Posterior cingulate gyrus (tissue), 11 donors: ENCODE results near the gene AGBL1.

Source experiments
- DNase-seq, 10 donors: peaks; one replicate each; pipeline versions ENCODE4 v3.0.0 to v3.0.0-alpha.2; 2020 to 2021; ENCODE audit warnings: mixed read lengths in 3 of 10
- intact Hi-C: fragments of 100-400 bp; cut with DNase I; formaldehyde crosslinking; loops from one replicate; pipeline ENCODE4 v1.15.1; 2023

The AGBL1 gene

DNA sequence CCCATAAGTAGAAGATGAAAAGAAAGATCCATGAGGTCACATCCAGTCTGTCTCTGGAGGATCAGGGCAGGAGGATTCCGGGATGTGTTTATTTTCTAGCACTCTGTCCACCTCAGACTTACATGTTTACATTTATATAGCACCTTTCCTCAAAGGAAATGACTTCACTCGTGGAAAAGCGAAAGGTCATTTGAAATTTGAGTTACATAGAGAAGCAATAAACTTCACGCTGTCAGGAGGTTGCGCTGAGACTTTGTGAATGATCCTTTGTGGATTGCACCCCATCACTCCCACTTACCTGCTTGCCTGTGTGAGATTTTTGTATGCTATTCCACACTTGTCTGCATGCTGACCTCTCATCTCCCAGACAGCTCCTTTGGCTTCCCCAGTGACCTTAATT lies 540.5 kb downstream of the AGBL1 start:
- DNase-seq = no peak
- intact Hi-C loops = loop anchor here (10.0 kb wide), 1 partner anchor 1655 kb away; no protein-coding TSS in a partner anchor

DNA sequence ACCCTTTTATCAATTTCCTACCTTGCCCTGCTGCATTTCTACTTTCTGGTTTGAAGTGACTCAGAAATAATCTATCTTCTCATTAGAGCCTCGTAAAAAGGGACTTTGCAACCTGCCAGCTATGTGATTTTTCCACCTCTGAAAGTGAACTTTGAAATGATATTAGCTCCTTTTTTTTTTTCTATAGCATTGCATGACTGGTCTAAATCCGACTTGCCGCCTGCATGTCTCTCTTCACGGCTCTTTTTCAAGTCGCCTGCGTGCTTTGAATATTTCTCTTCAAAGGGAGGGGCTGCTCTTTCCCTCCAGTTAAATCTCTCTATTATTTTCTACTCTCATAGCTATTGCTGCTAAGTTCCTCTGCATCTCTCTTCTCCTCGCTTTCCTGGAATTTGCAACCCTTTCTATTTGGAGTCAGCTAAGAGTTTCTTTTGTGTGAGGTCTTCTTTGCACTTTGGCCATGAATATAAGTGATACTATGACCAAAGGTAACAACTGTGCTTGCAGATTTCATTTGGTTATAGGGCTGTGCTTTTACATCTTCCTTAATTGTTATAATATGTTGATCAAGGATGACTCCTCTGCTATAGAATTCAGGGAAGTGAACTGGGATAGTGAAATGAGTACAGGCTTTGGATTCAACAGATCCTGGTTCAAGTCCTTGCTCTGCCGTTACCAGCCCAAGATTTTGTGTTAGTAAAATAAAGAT lies 541.1 kb downstream of the AGBL1 start:
- intact Hi-C loops = loop anchor here (10.0 kb wide), 1 partner anchor 1654 kb away; no protein-coding TSS in a partner anchor
- DNase-seq = no peak

DNA sequence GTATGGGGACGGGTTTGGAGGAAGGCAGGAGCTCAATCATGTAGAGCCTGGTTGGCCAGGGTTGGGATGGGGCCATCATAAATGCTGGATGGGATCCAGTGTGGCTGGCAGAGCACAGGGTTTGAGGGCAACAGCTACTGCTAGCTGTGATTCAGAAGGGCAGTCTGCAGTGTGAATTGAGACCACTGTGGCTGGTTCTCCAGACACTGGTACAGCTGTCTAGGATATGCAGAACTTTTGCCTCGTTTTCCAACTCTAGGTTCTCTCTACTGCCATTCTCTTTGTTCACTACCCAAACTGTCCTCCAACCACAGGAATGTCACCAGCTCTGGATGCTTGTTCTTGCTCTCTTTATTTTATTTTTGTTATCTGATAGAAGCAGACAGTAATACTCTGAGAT lies 543.6 kb downstream of the AGBL1 start:
- no peak for DNase-seq
- intact Hi-C loops = loop anchor here (10.0 kb wide), 1 partner anchor 1652 kb away; no protein-coding TSS in a partner anchor

DNA sequence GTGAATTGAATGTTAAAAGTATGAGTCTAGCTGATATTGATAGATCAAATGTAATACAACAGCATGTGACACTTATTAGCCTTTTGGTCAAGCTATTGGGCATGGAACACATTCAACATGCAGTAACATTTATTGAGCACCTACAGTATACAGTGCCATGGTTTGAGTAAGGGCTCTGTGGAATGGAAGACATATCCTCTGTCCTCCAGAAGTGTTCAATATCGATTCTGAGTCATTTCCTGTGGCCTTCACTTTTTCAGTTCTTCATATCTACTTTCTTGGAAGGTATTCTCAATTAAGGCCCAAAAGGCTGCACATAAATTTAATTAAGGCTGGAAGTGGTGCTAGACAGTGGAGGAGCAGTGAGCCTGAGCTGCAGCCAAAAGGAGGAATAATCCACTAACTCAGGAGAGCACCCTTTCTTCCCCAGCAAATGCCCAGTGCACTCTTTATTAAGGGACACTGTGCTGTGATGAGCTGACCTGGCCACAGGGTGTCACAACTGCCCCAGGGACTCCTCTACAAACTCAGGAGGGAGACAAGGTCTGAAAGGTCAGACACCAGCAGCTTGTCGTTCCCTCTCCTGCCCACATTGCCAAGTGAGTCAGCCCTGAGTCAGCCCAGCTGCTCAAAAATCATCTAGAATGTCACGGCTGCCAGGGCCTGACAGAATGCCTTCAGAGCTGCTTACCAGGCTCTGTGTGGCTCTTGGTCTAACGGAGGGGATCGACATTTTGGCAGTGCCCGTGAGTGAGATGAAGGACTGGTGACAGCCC lies 544.8 kb downstream of the AGBL1 start:
- intact Hi-C loops = loop anchor here (10.0 kb wide), 1 partner anchor 1650 kb away; no protein-coding TSS in a partner anchor
- DNase-seq = peak in 9 of 10 donors; percentile 10 to 92 (median 51)

DNA sequence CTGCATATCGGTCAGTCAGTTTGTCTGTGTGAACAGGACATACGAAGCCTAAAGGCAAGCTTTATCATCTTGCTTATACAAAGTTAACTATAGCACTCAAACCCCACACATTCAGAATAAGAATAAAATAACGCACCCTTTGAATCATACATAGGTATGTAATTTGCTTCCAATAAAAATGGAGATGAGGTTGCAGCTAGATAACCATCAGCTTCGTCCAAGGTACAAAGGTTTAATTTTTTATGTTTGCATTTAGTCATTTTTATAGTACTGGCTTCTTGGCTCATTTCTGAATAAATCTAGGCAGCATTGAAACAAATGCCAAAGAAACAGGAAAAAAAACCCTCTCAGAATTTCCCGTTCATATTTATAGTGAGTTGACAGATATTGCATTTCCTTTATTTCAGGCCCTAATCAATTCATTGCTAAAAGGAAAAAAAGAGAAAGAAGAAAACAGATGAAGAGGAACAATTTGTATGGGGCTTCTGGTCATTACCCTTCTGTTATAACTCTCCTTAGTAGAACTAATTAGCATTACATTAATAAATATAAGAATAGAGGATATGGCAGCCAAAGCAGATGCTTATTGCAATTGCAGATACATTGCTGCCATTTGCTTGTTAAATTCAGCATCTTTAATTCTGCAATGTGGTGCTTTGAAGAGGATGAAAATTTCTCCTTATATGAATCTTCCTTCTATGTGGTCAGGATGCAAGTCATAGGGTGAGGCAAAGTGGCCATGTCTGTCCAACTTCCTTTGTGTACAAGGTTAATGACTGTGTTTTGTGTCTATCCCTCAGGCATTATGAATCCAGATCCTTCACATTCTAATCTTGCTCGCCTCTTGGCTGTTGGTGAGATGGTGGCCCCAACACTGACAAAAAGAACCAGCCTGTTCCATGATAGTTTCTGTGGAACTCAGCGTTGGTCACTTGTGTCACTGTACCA lies 550.0 kb downstream of the AGBL1 start:
- no peak for DNase-seq
- intact Hi-C loops = loop anchor here (10.0 kb wide), 1 partner anchor 1645 kb away; no protein-coding TSS in a partner anchor

DNA sequence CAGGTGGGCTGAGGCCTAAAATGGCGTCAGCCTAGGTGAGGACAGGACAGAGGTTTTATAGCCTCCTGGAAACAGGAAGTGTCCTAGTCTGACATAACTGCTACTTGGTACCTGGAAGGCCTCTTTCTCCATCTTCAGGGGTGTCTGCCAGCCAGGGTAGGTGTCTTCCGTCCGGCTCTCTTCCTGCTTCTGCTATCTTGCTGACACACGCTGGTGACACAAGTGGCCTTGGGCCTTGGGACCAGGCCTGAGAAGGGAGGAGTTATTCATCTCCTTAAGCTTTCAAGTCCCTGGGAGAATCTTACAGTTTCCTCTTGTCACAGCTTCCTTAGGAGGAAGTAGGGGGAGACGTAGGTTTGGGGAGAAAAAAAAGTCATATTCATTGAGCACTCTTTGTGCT lies 551.3 kb downstream of the AGBL1 start:
- DNase-seq = no peak
- intact Hi-C loops = no loop called here

DNA sequence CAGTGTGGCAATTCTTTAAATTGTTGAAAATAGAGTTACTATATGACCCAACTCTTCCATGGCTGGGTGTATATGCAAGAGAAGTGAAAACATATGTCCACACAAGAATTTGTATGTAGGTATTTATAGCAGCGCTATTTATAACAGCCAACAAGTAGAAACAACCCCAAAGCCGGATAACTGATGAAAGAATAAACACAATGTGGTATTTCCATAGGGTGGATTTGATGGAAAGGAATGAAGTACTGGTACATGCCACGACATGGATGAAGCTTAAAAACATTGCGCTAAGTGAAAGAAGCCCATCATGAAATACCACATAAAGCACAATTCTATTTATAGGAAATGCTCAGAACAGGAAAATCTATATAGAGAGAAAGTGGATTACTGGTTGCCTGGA lies 554.5 kb downstream of the AGBL1 start:
- intact Hi-C loops = no loop called here
- DNase-seq = no peak

DNA sequence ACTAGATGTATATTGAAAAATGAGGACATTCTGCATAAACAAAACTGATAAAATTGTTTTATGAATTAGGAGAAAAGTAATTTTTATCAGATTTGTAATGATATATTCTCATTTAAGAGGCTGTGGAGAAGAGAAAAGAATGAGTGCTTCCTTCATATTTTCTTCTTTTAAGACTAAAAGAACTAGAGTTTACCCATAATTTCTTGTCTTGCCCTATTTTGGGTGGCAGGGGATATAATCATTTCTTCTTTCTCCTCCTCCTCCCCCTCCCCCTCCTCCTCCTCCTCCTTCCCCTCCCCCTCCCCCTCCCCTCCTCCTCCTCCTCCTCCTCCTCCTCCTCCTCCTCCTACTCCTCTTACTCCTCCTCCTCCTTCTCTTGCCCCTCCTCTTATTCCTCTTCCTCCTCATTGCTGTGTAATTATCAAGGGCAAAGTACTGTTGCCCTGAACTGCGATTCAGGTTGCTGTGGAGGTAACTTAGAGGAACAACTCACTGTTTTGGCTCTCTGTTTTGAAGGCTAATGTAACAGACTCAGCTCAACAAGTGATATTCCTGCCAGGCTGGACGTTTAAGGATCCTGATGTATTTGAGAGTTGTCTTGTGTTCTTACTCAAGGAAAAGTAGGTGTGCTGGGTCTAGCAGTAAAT lies 555.4 kb downstream of the AGBL1 start:
- no peak for DNase-seq
- intact Hi-C loops = no loop called here

DNA sequence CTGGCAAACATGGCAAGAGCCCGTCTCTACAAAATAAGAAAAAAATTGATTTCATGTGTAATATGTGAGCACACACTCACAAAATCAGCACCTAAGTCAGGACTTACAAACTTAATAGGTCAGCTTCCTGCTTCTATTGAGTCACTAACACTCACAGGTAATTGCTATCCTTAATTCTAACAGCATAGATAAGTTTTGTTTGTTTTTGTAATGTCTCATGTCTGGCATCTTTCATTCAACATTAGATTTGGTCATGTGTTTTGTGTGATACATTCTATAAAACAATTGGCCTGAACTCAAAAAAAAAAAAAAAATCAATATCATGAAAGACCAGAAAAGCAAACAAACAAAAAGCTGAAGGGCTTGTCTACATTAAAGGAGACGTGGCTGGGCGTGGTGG lies 564.7 kb downstream of the AGBL1 start:
- no peak for DNase-seq
- intact Hi-C loops = no loop called here

DNA sequence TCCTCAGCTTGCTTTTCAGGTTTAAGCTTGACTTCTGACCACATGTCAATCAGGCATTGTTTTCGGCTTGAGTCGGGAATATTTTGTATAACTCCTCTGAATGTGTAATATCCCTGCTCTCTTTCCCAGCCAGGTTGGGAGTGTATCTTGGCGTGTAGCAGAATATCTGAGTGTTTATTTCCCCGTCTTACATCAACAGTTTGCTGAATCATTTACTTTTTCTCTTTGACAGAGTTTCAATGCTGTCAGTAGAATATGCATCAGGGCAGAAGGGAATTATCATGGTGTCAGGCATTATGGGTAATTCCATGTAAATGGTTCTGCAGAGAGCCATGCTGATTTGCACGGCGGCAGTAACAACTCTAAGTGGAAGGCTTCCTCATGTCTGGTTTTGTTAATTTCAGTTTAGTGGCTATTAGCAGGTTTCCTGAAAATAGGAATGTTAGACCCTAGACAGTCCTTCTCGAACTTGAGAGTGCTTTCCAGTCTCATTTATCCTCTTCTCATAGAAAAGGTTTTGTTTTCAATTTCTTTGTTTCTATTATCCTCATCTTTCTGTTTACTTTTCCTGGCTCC lies 566.3 kb downstream of the AGBL1 start:
- intact Hi-C loops = no loop called here
- DNase-seq = no peak

DNA sequence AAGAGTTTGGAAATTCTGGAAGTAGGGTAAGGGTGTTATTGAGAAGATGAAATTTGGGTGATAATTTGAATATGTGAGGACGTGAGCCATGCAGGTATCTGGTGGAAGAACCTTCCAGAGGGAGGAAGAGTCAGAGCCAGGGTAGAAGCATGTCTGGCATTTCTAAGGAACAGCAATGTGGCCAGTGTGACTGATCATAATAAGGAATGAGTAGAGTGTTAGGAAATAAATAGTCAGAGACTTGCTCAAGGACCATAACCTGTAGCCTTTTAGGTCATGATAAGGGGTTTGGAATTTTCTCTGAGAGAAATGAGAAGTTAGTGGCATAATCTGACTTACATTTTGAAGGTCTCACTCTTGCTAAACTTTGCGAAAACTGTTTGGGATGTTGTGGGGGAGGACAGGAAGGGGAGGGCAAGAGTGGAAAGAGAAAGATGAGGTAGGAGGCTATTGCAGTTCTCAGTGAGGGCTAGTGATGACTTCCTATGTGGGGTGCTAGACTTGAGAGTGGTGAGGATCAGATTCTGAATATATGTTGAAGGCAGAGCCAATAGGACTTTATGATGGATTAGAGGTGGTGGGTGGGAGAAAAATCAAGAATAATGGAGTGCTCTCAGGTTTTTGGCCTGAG lies 568.3 kb downstream of the AGBL1 start:
- intact Hi-C loops = no loop called here

DNA sequence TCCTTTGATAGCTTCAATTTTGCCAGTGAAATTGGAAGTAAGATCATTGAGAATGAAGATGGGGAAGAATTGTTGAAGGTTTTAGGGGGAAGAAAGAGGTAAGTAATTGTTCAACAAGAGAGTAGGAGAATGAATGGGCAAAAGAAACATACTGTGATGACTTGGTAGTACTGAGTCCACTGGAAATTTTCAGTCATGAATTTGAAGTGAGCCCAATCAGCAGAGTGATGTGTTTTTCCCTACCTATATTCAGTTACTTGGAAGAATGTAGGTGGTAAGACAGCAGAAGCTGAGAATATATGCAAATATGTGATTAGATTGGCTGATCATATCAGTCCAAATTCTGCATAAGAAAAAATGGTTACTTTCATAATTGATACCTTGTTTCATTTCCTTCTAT lies 569.6 kb downstream of the AGBL1 start:
- no peak for DNase-seq
- intact Hi-C loops = no loop called here

More for the DNA sequence above, 568.3 kb downstream of the AGBL1 start:
- no peak for DNase-seq

DNA sequence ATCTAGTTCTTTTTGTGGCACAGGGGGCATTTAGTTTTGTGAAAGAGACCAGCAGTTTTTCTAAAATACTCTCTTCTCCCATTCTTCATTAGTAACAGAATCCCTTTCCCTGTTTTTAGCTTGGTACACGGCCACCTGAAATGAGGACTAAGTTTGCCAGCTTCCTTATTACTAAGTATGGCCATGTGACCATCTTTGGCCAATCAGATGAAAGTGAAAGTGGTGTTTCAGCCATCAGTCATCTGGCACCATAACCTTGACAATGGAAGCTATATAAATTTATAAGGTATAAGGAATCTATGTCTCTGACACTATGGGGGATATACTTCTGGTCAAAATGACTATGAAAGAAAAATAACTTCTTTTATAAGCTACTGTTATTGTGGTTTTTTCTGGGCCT lies 570.4 kb downstream of the AGBL1 start:
- DNase-seq = no peak
- intact Hi-C loops = no loop called here

DNA sequence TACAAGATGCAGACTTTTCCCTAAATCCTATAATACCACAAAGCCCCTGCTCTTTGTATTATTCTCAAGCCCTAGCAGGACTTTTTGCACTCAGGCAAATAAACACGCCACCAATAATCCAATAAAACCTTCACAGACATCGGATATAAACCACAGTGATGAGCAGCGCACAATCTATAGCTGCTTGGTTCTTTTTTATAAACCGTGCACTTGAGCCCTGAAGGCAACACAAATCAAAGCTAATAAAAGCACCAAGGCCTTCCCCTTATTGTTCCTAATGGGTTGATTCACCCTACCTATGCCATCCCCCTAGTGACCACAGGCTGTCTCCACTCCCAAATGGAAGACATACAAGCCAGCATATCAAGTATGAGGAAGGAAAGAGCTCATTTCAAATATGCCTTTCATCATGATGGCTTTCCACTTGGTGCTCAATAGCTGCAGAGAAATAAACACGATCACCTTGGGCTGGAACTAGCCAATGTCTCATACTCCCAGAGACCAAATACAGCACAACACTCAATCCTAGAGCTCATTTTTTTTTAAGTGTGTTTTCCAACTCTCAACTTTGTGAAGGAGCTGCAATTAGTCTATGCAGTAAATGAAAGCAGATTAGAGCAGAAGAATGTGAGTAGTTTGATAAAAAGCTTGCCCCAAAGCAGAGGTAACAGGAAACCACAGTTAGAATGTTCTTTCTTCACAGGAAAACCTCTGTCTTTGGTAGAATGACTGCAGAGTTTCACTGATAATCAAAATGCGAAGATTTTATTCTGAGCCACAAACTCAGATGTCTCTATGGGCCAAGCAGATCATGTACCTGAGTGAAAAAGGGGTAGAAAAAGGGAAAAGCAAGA lies 573.9 kb downstream of the AGBL1 start:
- intact Hi-C loops = no loop called here
- no peak for DNase-seq

DNA sequence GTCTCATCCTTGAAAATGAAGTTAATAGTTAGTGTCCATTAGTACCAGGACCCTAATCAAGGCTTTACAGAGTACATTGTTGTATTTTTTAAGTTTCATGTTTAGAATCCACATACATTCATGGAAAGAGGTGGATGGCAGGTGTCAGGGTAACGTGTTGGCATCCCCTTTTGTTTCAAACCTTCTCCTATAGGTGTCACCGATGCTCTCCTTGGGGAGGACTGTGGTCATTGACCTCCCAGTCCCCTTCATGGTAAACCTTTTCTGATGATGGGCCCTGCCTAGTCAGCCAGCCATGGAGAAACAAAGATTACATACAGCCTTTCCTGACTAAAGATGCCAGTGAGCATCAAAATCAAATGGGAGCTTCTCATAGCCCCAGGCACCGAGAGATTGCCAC lies 574.8 kb downstream of the AGBL1 start:
- no peak for DNase-seq
- intact Hi-C loops = no loop called here

DNA sequence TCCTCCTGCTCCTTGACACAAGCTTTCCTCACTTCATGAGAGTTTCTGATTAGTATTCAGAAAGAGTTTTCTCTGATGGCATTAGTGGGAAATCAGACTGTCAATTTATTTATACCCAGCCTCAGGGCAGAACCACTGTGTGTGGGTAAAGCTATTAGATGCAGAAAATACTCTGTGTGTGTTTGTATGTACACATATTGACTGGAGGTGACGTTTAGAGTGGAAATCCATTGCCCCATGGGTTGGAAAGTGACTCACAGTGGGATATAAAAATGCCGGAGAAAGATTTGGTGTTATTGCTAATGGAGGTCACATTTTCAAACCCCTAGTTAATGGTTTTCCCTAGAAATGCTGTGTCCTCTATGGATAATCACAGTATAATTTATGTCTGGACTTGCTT lies 577.6 kb downstream of the AGBL1 start:
- DNase-seq = no peak
- intact Hi-C loops = no loop called here

DNA sequence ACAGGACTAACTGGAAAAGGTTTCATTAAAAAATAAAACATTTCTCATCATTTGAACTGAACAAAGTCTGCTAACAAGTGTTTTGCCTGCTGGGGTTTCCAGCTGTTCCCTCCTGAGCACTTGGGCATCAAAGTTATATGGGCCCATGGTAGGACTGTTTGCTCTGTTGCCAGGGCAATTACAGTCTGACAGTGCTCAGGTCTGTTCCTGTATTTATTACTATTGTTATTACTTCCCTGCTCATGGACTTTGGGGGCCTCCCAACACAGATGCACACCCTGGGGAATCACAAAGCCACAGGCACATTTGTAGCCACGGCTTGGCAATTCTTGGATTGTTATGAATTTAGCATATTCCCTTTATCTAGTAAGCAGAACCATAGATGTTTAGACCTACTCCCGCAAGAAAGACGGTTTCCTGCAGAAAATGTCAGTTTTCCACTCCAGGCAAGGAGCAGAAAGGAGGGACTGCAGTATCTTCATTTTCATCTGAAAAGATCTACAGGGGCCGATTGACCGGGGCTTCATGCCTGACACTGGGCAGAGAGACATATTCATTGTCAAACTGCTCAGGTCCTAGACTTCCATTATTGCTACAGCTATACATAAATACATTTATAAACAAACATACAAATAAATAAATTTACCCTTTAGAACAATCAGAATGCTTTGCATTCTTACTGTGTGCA lies 580.2 kb downstream of the AGBL1 start:
- intact Hi-C loops = no loop called here
- no peak for DNase-seq

DNA sequence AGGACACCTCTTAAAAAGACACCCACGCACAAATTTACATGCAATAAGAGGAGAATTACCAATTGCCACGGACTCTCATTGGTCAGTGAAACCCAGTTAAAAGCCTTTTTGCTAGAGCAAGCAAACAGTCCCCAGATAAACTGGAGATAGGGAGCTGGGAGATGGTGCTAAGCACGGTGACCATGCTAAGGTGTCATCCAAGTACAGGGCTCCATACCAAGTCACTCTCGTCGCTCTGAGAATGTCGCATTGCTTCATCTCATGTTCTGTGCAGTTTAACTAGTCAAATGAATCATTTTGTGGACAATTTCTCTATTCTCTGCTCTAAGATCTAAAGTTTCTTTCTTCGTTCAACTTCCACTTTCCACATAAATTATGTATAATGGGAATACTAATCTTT lies 581.9 kb downstream of the AGBL1 start:
- intact Hi-C loops = no loop called here
- DNase-seq = no peak
